Measurements from ENCODE around the gene KCNJ6. TPM values are rescaled to one million over a fixed set of nuclear protein-coding genes. Genes with fewer than 3 reads are reported as not detected.

The KCNJ6 gene
- total and polyA plus RNA-seq, 2 of the 8 experiments (the other 6 are each of a cell fraction or from before 2014, with no cell fraction given): 0.51 to 1.2 TPM

GRCh38 chr21:37891972-37892371 lies 24.3 kb downstream of the KCNJ6 start:
- H2BK5ac ChIP-seq (ENCODE audit: low read depth, low read length): no peak overlapping the region
- no peak overlapping the region for H3K4me2 ChIP-seq (ENCODE audit: insufficient read depth in 1 of 2, low read depth in 2 of 2, low read length in 2 of 2)
- no peak overlapping the region for H2AK5ac ChIP-seq (ENCODE audit: low read depth, low read length)
- H3K18ac ChIP-seq (ENCODE audit: extremely low read depth, low read length): no peak overlapping the region
- H3K23ac ChIP-seq (ENCODE audit: insufficient read length): no peak overlapping the region
- no peak for DNase-seq (ENCODE audit: low read depth in 1 of 2, low spot score in 2 of 2)
- peak overlapping the region; percentile 65; the same call in 1 of the 2 replicates for H2BK12ac ChIP-seq (ENCODE audit: low read depth, low read length)
- H3K9me3 ChIP-seq (ENCODE audit: insufficient read depth in 2 of 2, low read depth in 1 of 2, low read length in 1 of 2): no peaks in the 10 kb centered on the region; a peak in 1 of 4 replicates
- no peak overlapping the region for H3K14ac ChIP-seq (ENCODE audit: insufficient read length)
- peaks cover 0 to 4% (median 0%) of the 10 kb centered on the region in 4 experiments; a peak in 1 of 7 replicates for H3K4me1 ChIP-seq (replicated peaks in 1 of 4; ENCODE audit: control insufficient read depth in 3 of 4, insufficient read depth in 4 of 4, low read length in 3 of 4)
- no peak overlapping the region for H2BK120ac ChIP-seq (replicated peaks; ENCODE audit: low read depth, low read length)
- H3K23me2 ChIP-seq (ENCODE audit: low read depth, low read length): no peaks in the 10 kb centered on the region
- no peak overlapping the region for H3K4ac ChIP-seq (replicated peaks; ENCODE audit: insufficient read length, low read depth, low read length)
- POLR2A ChIA-PET (ENCODE audit: partially characterized antibody): no interaction called here
- H3K4me3 ChIP-seq (ENCODE audit: extremely low read depth in 1 of 4, insufficient read depth in 2 of 4, low read depth in 3 of 4, low read length in 4 of 4): no peak overlapping the region
- no peaks in the 10 kb centered on the region for H3K27me3 ChIP-seq (replicated peaks in 1 of 4; ENCODE audit: control insufficient read depth in 3 of 4, extremely low read depth in 1 of 4, insufficient read depth in 3 of 4, low read length in 3 of 4)
- H3K27ac ChIP-seq (ENCODE audit: low read depth, low read length): no peak overlapping the region
- no peak overlapping the region for H2BK15ac ChIP-seq (ENCODE audit: low read length)
- no peak overlapping the region for H4K8ac ChIP-seq (ENCODE audit: extremely low read depth, insufficient read depth, low read length)
- no peak overlapping the region for H2AFZ ChIP-seq (ENCODE audit: low read length)
- H3K56ac ChIP-seq (replicated peaks; ENCODE audit: insufficient read length, low read depth, low read length): no peak overlapping the region
- no peak overlapping the region for H4K5ac ChIP-seq (ENCODE audit: insufficient read length, low read depth, low read length)
- no peaks in the 10 kb centered on the region for H3K36me3 ChIP-seq (ENCODE audit: control insufficient read depth in 2 of 4, insufficient read depth in 4 of 4, low read length in 3 of 4)
- no peak overlapping the region for H2BK20ac ChIP-seq (ENCODE audit: low read length)
- no peak overlapping the region for H4K91ac ChIP-seq (replicated peaks; ENCODE audit: insufficient read length, low read length)
- H3K79me1 ChIP-seq (ENCODE audit: low read depth, low read length): no peaks in the 10 kb centered on the region
- H3K79me2 ChIP-seq (ENCODE audit: control insufficient read depth in 1 of 2, insufficient read depth in 2 of 2, low read length in 2 of 2): no peaks in the 10 kb centered on the region; a peak in 1 of 4 replicates
- H3K9ac ChIP-seq (replicated peaks in 1 of 4; ENCODE audit: extremely low read depth in 1 of 4, low read depth in 3 of 4, low read length in 3 of 4): no peak overlapping the region
- CTCF ChIA-PET (ENCODE audit: partially characterized antibody): interaction anchor here (0.5 to 1.8 kb wide), 3 partner anchors 8 to 459 kb away, joined by 3 to 6 read pairs (median 4); no protein-coding TSS in a partner anchor
- 59% methylated on average over 2 of the region's 2 CpGs; no CpG with 5 or more reads in 1 of the 2 experiments for WGBS, 2 experiments (ENCODE audit: extremely low coverage in 1 of 2, insufficient coverage in 1 of 2, insufficient read length in 1 of 2, insufficient replicate concordance in 2 of 2, low coverage in 1 of 2, low lambda C conversion rate in 2 of 2, missing lambda C conversion rate in 1 of 2)
- FAIRE-seq: no peak
- no peaks in the 10 kb centered on the region for H4K20me1 ChIP-seq (replicated peaks in 1 of 2; ENCODE audit: control insufficient read depth in 1 of 2, insufficient read depth in 2 of 2, low read length in 2 of 2)
- no peak for TF ChIP-seq POLR2A (IDR thresholded peaks at IDR 0.05; ENCODE audit: control extremely low read depth in 1 of 2, low read depth in 2 of 2, low read length in 2 of 2)
- no peak for TF ChIP-seq TEAD4 (IDR thresholded peaks at IDR 0.05; ENCODE audit: low read depth, low read length)
- TF ChIP-seq RFX5 (IDR thresholded peaks at IDR 0.05; ENCODE audit: borderline replicate concordance, low read depth, low read length): no peak
- TF ChIP-seq ATF2 (IDR thresholded peaks at IDR 0.05; ENCODE audit: low read length): no peak
- TF ChIP-seq CREB1 (IDR thresholded peaks at IDR 0.05): no peak
- no peak for TF ChIP-seq BRCA1 (IDR thresholded peaks at IDR 0.05; ENCODE audit: low read depth, low read length)
- no peak for TF ChIP-seq CBX5 (IDR thresholded peaks at IDR 0.05; ENCODE audit: low read depth, low read length)
- no peak for TF ChIP-seq BACH1 (IDR thresholded peaks at IDR 0.05; ENCODE audit: low read length)
- no peak for TF ChIP-seq SP1 (IDR thresholded peaks at IDR 0.05; ENCODE audit: low read depth, low read length)
- no peak for TF ChIP-seq CHD1 (IDR thresholded peaks at IDR 0.05; ENCODE audit: low read depth, low read length)
- no peak for TF ChIP-seq TBP (IDR thresholded peaks at IDR 0.05; ENCODE audit: low read depth, low read length)
- TF ChIP-seq RAD21 (IDR thresholded peaks at IDR 0.05 in 1 of 2, conservative IDR thresholded peaks at IDR 0.05 in 1 of 2; ENCODE audit: low read depth in 2 of 2, low read length in 2 of 2): no peak
- no peak for TF ChIP-seq EP300 (IDR thresholded peaks at IDR 0.05; ENCODE audit: borderline replicate concordance in 1 of 2, low read depth in 2 of 2, low read length in 2 of 2)
- TF ChIP-seq BCL11A (IDR thresholded peaks at IDR 0.05; ENCODE audit: low read depth in 2 of 2, low read length in 2 of 2): no peak
